ENCODE measurements around the gene P2RY12. TPM values are rescaled to one million over a fixed set of nuclear protein-coding genes. Genes with fewer than 3 reads are reported as not detected.

The P2RY12 gene
- total RNA-seq, 1 experiment from 2014 or later: not detected

DNA sequence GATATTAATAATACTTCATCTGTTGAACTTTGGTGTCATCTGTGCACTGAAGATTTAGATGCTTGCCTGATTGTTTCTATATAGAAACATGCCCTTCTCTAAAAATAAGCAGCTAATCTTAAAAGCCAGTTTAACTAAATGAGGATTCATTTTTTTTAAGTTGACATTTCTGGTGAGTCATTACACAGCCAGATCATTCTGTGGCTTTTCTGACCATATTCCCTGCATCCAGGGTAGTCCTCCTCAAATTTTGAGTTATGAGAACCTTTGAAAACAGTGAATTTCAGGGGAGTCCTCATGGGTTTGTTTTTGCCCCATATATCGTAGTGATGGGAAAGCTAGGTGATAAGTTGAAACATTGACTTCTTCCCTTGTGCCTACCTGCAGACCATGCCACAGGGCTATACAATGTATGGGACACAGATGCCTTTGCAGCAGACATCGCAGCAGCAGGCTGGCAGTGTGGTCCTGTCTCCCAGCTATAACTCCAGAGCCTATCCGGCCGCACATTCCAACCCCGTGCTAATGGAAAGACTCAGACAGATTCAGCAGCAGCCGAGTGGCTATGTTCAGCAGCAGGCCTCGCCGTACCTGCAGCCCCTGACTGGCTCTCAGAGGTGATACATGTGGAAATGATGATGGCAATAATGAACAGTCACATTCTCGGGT, 26.5 kb upstream of the P2RY12 start:
- no peaks in the 10 kb centered on the region for H3K27me3 Mint-ChIP-seq (ENCODE audit: insufficient read depth, unreplicated experiment)
- no peaks in the 10 kb centered on the region for H3K4me1 Mint-ChIP-seq (ENCODE audit: low read depth, unreplicated experiment)
- BruUV-seq (replicated peaks): no TSS peak
- intact Hi-C loops (cut with micrococcal nuclease; ENCODE audit: unreplicated experiment): no loop called here
- ChIA-PET POLR2A (no interaction called here), CTCF (no interaction called here)
- peaks cover 7% of the 10 kb centered on the region for H3K36me3 Mint-ChIP-seq (ENCODE audit: insufficient read depth, unreplicated experiment)
- Histone ChIP-seq H3K27me3 (replicated peaks; ENCODE audit: control insufficient read depth, insufficient read depth, low read length) (no peaks in the 10 kb centered on the region), H3K36me3 (ENCODE audit: control insufficient read depth, insufficient read depth, low read length) (no peaks in the 10 kb centered on the region), H3K4me3 (ENCODE audit: low read depth, low read length) (no peak overlapping the region), H3K9me3 (no peaks in the 10 kb centered on the region), H3K4me1 (no peaks in the 10 kb centered on the region)
- no peak overlapping the region for H3K27ac Mint-ChIP-seq (ENCODE audit: unreplicated experiment)
- DNase-seq: no peak
- TF ChIP-seq, protein P1, sequence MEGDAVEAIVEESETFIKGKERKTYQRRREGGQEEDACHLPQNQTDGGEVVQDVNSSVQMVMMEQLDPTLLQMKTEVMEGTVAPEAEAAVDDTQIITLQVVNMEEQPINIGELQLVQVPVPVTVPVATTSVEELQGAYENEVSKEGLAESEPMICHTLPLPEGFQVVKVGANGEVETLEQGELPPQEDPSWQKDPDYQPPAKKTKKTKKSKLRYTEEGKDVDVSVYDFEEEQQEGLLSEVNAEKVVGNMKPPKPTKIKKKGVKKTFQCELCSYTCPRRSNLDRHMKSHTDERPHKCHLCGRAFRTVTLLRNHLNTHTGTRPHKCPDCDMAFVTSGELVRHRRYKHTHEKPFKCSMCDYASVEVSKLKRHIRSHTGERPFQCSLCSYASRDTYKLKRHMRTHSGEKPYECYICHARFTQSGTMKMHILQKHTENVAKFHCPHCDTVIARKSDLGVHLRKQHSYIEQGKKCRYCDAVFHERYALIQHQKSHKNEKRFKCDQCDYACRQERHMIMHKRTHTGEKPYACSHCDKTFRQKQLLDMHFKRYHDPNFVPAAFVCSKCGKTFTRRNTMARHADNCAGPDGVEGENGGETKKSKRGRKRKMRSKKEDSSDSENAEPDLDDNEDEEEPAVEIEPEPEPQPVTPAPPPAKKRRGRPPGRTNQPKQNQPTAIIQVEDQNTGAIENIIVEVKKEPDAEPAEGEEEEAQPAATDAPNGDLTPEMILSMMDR (IDR thresholded peaks at IDR 0.05; ENCODE audit: insufficient read depth in 1 of 2, low read depth in 1 of 2, low read length in 1 of 2, severe bottlenecking in 1 of 2, unreplicated experiment in 1 of 2): no peak
- no peak overlapping the region for H3K4me3 Mint-ChIP-seq (ENCODE audit: unreplicated experiment)
- no peaks in the 10 kb centered on the region for H3K9me3 Mint-ChIP-seq (ENCODE audit: unreplicated experiment)

DNA sequence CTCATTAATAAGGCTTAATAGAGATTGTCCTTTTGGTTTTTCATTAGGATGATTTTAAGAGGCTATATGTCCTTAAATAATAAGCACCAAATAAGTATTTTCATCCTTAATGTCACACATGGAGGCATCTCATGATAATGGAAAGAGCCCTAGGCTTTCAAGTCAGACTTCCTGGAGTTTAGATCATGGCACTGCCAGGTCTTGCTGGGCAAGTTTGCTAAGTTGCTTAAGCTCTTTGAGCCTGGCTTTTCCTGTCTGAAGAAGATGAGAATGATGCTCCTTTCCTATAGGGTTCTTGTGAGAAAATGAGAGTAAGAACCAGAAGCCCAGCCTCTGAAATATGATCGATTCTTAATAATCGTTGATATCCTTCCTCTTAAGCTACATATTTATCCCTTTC, 23.4 kb upstream of the P2RY12 start:
- no peaks in the 10 kb centered on the region for H3K4me1 ChIP-seq
- no peaks in the 10 kb centered on the region for H3K4me1 Mint-ChIP-seq (ENCODE audit: low read depth, unreplicated experiment)
- no peak for DNase-seq
- H3K36me3 ChIP-seq (ENCODE audit: control insufficient read depth, insufficient read depth, low read length): no peaks in the 10 kb centered on the region
- ChIA-PET CTCF (no interaction called here), POLR2A (no interaction called here)
- H3K27me3 ChIP-seq (replicated peaks; ENCODE audit: control insufficient read depth, insufficient read depth, low read length): no peaks in the 10 kb centered on the region
- H3K36me3 Mint-ChIP-seq (ENCODE audit: insufficient read depth, unreplicated experiment): no peaks in the 10 kb centered on the region
- H3K4me3 ChIP-seq (ENCODE audit: low read depth, low read length): no peak overlapping the region
- BruUV-seq (replicated peaks): no TSS peak
- no peak overlapping the region for H3K27ac Mint-ChIP-seq (ENCODE audit: unreplicated experiment)
- intact Hi-C loops (cut with micrococcal nuclease; ENCODE audit: unreplicated experiment): no loop called here
- H3K9me3 ChIP-seq: no peaks in the 10 kb centered on the region
- H3K27me3 Mint-ChIP-seq (ENCODE audit: insufficient read depth, unreplicated experiment): no peaks in the 10 kb centered on the region
- no peaks in the 10 kb centered on the region for H3K9me3 Mint-ChIP-seq (ENCODE audit: unreplicated experiment)
- H3K4me3 Mint-ChIP-seq (ENCODE audit: unreplicated experiment): no peak overlapping the region
- TF ChIP-seq, protein P1 (IDR thresholded peaks at IDR 0.05; ENCODE audit: insufficient read depth in 1 of 2, low read depth in 1 of 2, low read length in 1 of 2, severe bottlenecking in 1 of 2, unreplicated experiment in 1 of 2): no peak

DNA sequence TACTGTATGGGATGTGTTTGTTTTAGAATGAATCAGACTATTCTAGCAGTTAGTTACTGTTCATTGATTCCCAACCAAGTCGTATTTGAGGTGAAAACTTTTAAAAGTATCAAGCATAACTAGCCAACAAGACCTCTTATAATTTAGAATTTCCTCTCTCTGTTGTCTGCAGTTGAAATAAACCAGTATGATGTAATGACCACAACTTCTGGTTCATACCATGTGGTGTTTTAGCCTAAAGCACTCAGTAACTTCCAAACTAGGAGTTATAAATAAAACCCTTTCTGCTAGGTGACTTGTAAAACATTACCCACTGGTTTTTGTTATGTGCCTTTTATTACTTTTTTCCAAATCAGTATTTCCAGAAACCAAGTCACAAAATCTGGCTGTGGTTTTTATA, 19.8 kb upstream of the P2RY12 start:
- Mint-ChIP-seq H3K36me3 (ENCODE audit: insufficient read depth, unreplicated experiment) (no peaks in the 10 kb centered on the region), H3K27ac (ENCODE audit: unreplicated experiment) (no peak overlapping the region), H3K9me3 (ENCODE audit: unreplicated experiment) (no peaks in the 10 kb centered on the region), H3K4me1 (ENCODE audit: low read depth, unreplicated experiment) (no peaks in the 10 kb centered on the region), H3K27me3 (ENCODE audit: insufficient read depth, unreplicated experiment) (no peaks in the 10 kb centered on the region), H3K4me3 (ENCODE audit: unreplicated experiment) (no peak overlapping the region)
- no peak overlapping the region for H3K4me3 ChIP-seq (ENCODE audit: low read depth, low read length)
- H3K36me3 ChIP-seq (ENCODE audit: control insufficient read depth, insufficient read depth, low read length): no peaks in the 10 kb centered on the region
- BruUV-seq (replicated peaks): no TSS peak
- intact Hi-C loops (cut with micrococcal nuclease; ENCODE audit: unreplicated experiment): no loop called here
- H3K4me1 ChIP-seq: no peaks in the 10 kb centered on the region
- no peaks in the 10 kb centered on the region for H3K9me3 ChIP-seq
- H3K27me3 ChIP-seq (replicated peaks; ENCODE audit: control insufficient read depth, insufficient read depth, low read length): no peaks in the 10 kb centered on the region
- ChIA-PET CTCF (no interaction called here), POLR2A (no interaction called here)
- TF ChIP-seq, protein P1 (IDR thresholded peaks at IDR 0.05; ENCODE audit: insufficient read depth in 1 of 2, low read depth in 1 of 2, low read length in 1 of 2, severe bottlenecking in 1 of 2, unreplicated experiment in 1 of 2): no peak
- DNase-seq: no peak

Measured in Caco-2 (cell line).